ENCODE measurements around the gene ESPN.

DNA sequence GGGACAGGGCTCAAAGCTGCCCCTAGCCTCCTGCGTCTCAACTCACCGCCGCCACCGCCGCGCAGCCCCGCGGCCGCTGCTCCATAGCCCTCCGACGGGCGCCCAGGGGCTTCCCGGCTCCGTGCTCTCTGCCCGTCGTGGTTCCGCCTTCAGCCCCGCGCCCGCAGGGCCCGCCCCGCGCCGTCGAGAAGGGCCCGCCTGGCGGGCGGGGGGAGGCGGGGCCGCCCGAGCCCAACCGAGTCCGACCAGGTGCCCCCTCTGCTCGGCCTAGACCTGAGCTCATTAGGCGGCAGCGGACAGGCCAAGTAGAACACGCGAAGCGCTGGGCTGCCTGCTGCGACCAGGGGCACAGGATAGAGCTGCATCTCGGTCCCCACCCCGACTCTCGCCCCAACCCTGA lies 41.4 kb downstream of the ESPN start, which contains the start of gene TNFRSF25:
- TF ChIP-seq, protein P1, sequence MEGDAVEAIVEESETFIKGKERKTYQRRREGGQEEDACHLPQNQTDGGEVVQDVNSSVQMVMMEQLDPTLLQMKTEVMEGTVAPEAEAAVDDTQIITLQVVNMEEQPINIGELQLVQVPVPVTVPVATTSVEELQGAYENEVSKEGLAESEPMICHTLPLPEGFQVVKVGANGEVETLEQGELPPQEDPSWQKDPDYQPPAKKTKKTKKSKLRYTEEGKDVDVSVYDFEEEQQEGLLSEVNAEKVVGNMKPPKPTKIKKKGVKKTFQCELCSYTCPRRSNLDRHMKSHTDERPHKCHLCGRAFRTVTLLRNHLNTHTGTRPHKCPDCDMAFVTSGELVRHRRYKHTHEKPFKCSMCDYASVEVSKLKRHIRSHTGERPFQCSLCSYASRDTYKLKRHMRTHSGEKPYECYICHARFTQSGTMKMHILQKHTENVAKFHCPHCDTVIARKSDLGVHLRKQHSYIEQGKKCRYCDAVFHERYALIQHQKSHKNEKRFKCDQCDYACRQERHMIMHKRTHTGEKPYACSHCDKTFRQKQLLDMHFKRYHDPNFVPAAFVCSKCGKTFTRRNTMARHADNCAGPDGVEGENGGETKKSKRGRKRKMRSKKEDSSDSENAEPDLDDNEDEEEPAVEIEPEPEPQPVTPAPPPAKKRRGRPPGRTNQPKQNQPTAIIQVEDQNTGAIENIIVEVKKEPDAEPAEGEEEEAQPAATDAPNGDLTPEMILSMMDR (conservative IDR thresholded peaks at IDR 0.05; ENCODE audit: low read length) = no peak
- no peak for TF ChIP-seq EZH2phosphoT487 (IDR thresholded peaks at IDR 0.05; ENCODE audit: borderline replicate concordance, low read depth, low read length)

Data from OCI-LY7 (cell line).